Sigmoid colon (tissue), 7 donors: ENCODE measurements around the gene KLRG1. TPM values are rescaled to one million over a fixed set of nuclear protein-coding genes. Genes with fewer than 3 reads are reported as not detected.

ENCODE experiments used
- DNase-seq: peaks from one replicate; pipeline ENCODE4 v3.0.0-alpha.2; 2019
- H3K27ac ChIP-seq, 4 donors: fragments of 200-600 bp; sonication (generic); one replicate each; pipeline ENCODE4 v1.5.1; 2016 to 2019; ENCODE audit warnings: mild to moderate bottlenecking in 1 of 4
- H3K27me3 ChIP-seq, 3 donors: fragments of 200-600 bp; sonication (generic); one replicate each; pipeline ENCODE4 v1.5.1; 2019; ENCODE audit warnings: mild to moderate bottlenecking in 1 of 3
- H3K36me3 ChIP-seq, 4 donors: fragments of 200-600 bp; sonication (generic); one replicate each; pipeline ENCODE4 v1.5.1; 2016 to 2019
- H3K4me1 ChIP-seq, 4 donors: fragments of 200-600 bp; sonication (generic); one replicate each; pipeline ENCODE4 v1.5.1; 2017 to 2019
- H3K4me3 ChIP-seq, 4 donors: fragments of 200-600 bp; sonication (generic); one replicate each; pipeline ENCODE4 v1.5.1; 2017 to 2019; ENCODE audit warnings: mild to moderate bottlenecking in 2 of 4, moderate library complexity in 1 of 4
- H3K9me3 ChIP-seq, 4 donors: fragments of 200-600 bp in 3 of 4; sonication (generic) in 3 of 4; one replicate each; pipeline versions ENCODE4 v1.5.1 to v1.6.1; 2013 to 2019
- EP300 ChIP-seq, 4 donors: sonication (generic); formaldehyde crosslinking; IDR thresholded peaks; one replicate each; pipeline ENCODE4 v1.6.1; 2017; ENCODE audit warnings: antibody characterized with exemption in 4 of 4
- POLR2A ChIP-seq, 2 donors: fragments of 450-650 bp; IDR thresholded peaks; one replicate each; pipeline ENCODE4 v1.6.1; 2016; ENCODE audit warnings: antibody characterized with exemption in 2 of 2, mild to moderate bottlenecking in 2 of 2, moderate library complexity in 2 of 2
- POLR2AphosphoS5 ChIP-seq, 4 donors: sonication (generic); formaldehyde crosslinking; IDR thresholded peaks; one replicate each; pipeline ENCODE4 v1.6.1; 2017; ENCODE audit warnings: antibody characterized with exemption in 4 of 4
- WGBS, 2 donors: extraction: QIAGEN DNeasy Blood & Tissue Kit; methylation state at CpG; one replicate each; pipeline ENCODE4 v1.1.7; 2013; 5-methylcytosine and 5-hydroxymethylcytosine counted together
- intact Hi-C: fragments of 100-400 bp; cut with DNase I; formaldehyde crosslinking; loops from one replicate; pipeline ENCODE4 v1.15.1; 2023
- polyA plus RNA-seq, 3 donors: library from polyadenylated mRNA; stranded (reverse); fragments of 200-250 nt; gene quantifications; one replicate each; pipeline ENCODE4 v1.2.3, GENCODE V29; 2013
- total RNA-seq, 4 donors: library from RNA; depleted of rRNA; stranded (reverse); fragments of >200 nt; gene quantifications; one replicate each; pipeline ENCODE4 v1.1.0, GENCODE V29; 2016
- TF ChIP-seq, protein P1 (sequence below), 4 experiments: fragments of 450-650 bp in 3 of 4; fragments of 200-600 bp in 1 of 4; IDR thresholded peaks; one replicate each; pipeline ENCODE4 v1.5.1; 2016 to 2019; ENCODE audit warnings: antibody characterized with exemption in 4 of 4, mild to moderate bottlenecking in 3 of 4, moderate library complexity in 2 of 4
- donor health status: healthy with polysubstance abuse.
- donor health status: Bipolar disorder and iron deficiency.
- donor health status: healthy.

Gene KLRG1
- total and polyA plus RNA-seq, 7 donors = 1.2 to 4.3 (median 3.5) TPM; not detected in 2

DNA sequence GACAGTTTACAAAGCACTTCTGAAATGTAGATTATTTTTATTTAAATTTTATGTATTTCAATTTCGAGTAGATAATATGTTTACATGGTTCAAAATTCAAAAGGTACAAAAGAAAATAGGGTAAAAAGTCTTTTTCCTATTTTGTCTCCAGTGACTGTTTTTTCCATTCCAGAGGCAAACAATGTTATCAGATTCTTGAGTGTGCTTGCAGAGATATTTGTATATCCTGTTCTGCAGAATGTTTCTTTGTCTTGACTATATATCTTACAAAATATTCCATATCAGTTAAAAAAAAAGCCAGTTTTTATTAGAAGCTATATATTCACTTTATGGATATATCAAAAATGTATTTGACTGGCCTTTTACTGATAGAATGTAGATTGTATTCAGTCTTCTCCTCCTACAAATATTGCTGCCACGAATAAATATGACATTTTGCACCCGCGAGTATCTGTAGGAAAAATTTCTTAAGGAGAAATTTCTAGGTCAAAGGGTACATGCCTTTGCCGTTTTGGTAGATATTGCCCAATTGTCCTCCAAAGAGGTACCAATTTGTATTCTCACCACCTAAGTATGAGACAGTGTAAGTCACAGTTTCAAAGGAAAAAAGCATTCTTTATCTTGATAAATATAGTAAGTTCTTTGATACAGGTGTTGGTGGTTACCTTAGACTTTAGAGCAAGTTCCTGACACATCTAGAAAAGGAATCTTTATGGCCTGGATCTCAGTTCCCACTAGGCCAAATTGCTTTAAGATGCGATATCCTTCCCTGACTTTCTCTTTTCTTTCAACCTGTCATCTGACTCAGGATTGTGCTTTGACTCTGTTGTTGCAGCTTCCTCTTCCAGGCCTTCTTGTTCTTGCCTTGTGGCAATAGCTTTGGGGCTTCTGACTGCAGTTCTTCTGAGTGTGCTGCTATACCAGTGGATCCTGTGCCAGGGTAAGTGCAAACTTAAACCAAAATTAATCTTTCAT is 2.3 kb downstream of the KLRG1 start:
- no peak for DNase-seq
- H3K27ac ChIP-seq = no peak overlapping the region
- H3K4me3 ChIP-seq = no peak overlapping the region
- TF ChIP-seq, protein P1, sequence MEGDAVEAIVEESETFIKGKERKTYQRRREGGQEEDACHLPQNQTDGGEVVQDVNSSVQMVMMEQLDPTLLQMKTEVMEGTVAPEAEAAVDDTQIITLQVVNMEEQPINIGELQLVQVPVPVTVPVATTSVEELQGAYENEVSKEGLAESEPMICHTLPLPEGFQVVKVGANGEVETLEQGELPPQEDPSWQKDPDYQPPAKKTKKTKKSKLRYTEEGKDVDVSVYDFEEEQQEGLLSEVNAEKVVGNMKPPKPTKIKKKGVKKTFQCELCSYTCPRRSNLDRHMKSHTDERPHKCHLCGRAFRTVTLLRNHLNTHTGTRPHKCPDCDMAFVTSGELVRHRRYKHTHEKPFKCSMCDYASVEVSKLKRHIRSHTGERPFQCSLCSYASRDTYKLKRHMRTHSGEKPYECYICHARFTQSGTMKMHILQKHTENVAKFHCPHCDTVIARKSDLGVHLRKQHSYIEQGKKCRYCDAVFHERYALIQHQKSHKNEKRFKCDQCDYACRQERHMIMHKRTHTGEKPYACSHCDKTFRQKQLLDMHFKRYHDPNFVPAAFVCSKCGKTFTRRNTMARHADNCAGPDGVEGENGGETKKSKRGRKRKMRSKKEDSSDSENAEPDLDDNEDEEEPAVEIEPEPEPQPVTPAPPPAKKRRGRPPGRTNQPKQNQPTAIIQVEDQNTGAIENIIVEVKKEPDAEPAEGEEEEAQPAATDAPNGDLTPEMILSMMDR (IDR thresholded peaks at IDR 0.05) = no peak
- no peak for TF ChIP-seq POLR2A (IDR thresholded peaks at IDR 0.05)
- peaks cover 0 to 5% (median 0%) of the 10 kb centered on the region in 4 donors for H3K4me1 ChIP-seq
- WGBS, 2 donors = 58 to 63% methylated on average over 6 of the region's 6 CpGs
- H3K36me3 ChIP-seq = no peaks in the 10 kb centered on the region
- intact Hi-C loops = no loop called here
- no peaks in the 10 kb centered on the region for H3K27me3 ChIP-seq
- H3K9me3 ChIP-seq = no peaks in the 10 kb centered on the region

DNA sequence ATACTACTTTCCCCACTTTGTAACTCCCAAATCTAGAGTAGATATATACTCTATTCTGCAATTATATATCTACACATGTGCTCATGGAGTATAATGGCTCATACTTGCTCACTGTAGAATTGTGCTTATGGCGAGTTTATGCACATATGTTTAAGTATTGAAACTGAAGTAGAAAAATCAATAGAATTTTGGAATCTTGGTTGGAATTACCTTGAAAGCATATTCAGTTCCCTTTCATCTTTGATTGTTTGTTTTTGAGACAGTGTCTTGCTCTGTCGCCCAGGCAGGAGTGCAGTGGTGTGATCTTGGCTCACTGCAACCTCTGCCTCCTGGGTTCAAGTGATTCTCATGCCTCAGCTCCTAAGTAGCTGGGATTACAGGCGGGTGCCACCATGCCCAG is 4.5 kb downstream of the KLRG1 start:
- WGBS, 2 donors = 84 to 88% methylated on average over 3 of the region's 3 CpGs
- TF ChIP-seq EP300 (IDR thresholded peaks at IDR 0.05) (no peak), POLR2AphosphoS5 (IDR thresholded peaks at IDR 0.05) (no peak)
- Histone ChIP-seq H3K4me3 (no peak overlapping the region), H3K36me3 (no peaks in the 10 kb centered on the region), H3K4me1 (peaks cover 0 to 8% (median 0%) of the 10 kb centered on the region in 4 donors), H3K27ac (no peak overlapping the region), H3K27me3 (no peaks in the 10 kb centered on the region), H3K9me3 (no peaks in the 10 kb centered on the region)
- intact Hi-C loops = no loop called here
- DNase-seq = no peak

DNA sequence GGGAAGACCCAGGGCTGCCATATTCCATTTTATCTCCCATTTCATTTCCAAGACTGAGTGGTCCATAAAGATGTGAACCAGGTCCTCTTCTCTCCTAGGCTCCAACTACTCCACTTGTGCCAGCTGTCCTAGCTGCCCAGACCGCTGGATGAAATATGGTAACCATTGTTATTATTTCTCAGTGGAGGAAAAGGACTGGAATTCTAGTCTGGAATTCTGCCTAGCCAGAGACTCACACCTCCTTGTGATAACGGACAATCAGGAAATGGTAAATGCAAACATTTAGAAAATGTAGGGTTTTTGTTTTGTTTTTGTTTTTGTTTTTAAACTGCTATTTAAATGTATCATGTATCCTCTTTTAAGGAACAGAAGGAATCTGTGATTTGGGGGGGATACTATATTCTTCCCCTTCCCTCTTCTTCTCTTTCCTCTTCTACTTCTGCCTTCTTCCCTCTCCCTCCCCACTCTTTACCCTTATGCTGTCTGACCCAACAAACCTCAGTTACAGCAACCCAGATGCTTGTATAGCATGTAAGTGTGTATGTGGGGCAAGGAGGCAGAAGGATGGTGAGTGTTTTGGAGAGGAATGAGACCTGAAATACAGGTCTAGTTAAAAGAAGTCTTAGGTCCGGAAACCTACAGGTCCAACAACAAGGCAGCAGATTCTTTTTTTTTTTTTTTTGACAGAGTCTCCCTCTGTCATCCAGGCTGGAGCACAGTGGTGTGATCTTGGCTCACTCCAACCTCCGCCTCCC is 5.9 kb downstream of the KLRG1 start:
- Histone ChIP-seq H3K9me3 (no peaks in the 10 kb centered on the region), H3K4me3 (no peak overlapping the region), H3K4me1 (peaks cover 0 to 8% (median 0%) of the 10 kb centered on the region in 4 donors), H3K36me3 (no peaks in the 10 kb centered on the region), H3K27me3 (no peaks in the 10 kb centered on the region), H3K27ac (no peak overlapping the region)
- intact Hi-C loops = no loop called here
- TF ChIP-seq POLR2A (IDR thresholded peaks at IDR 0.05) (no peak), POLR2AphosphoS5 (IDR thresholded peaks at IDR 0.05) (no peak), EP300 (IDR thresholded peaks at IDR 0.05) (no peak)
- no peak for DNase-seq
- WGBS, 2 donors = 76 to 87% methylated on average over 4 of the region's 4 CpGs

DNA sequence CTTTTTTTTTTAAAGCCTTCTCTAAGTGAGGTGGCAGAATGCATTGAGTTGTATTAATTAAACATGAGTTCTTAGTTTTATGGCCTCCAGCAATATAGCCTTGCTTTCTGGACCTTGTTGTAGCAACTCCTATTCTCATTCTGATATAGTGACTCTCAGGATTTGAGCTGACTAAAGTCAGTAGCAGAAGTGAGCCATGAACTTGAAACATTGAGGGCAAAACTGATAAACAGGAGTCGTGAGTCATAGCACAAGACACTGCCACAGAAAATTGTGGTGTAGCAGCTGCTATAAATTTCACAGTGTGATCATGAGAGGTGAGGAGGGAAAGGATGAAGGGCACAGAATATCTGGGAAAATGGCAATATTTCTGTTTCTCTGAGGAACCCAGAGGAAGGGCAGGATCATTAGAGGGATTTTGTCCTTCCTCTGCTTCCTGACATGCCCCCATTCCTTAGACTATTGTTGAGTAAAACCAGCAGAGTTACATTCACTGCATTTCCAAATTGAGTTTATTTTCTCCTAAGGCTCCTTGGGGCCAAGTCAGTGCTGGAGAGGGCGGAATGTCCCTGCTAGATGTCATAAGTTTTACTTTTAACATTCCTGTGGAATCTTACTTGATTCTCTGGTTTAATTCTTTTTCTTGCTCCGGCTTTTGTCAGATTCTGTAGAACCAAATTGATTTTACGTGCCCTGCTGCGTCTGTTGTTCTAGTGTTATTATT is 7.5 kb downstream of the KLRG1 start:
- 76 to 79% methylated on average over 5 of the region's 5 CpGs for WGBS, 2 donors
- Histone ChIP-seq H3K9me3 (no peaks in the 10 kb centered on the region), H3K4me3 (no peak overlapping the region), H3K4me1 (peaks cover 0 to 8% (median 0%) of the 10 kb centered on the region in 4 donors), H3K27ac (peak overlapping the region in 1 of 4 donors; percentile 32), H3K27me3 (no peaks in the 10 kb centered on the region), H3K36me3 (no peaks in the 10 kb centered on the region)
- no peak for DNase-seq
- TF ChIP-seq, protein P1 (IDR thresholded peaks at IDR 0.05) = no peak
- TF ChIP-seq POLR2A (IDR thresholded peaks at IDR 0.05) (no peak), POLR2AphosphoS5 (IDR thresholded peaks at IDR 0.05) (no peak), EP300 (IDR thresholded peaks at IDR 0.05) (no peak)
- intact Hi-C loops = no loop called here

DNA sequence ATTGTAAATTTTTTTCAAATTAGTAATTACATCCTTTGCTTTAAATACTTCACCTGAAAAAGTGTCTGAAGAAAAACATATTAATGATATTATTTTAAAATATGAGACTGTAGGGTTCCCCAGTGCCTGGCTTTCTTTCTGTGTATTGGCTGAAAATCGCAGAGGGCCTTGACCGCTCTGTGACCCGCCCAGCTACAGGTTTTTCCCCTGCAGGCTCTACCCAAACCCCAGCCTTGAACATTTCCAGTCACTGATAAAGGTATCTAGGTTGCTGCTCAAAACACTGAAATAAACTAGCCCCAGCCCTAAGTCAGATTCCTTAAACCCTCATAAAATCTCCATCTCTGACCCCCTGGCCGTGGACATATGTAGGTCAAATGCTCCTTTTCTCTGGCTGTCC is 11.9 kb downstream of the KLRG1 start:
- no peak for DNase-seq
- intact Hi-C loops = no loop called here
- H3K4me1 ChIP-seq = peaks cover 0 to 7% (median 0%) of the 10 kb centered on the region in 4 donors

More for the DNA sequence above, 11.9 kb downstream of the KLRG1 start:
- no peaks in the 10 kb centered on the region for H3K27me3 ChIP-seq
- TF ChIP-seq EP300 (IDR thresholded peaks at IDR 0.05) = no peak
- TF ChIP-seq, protein P1 (IDR thresholded peaks at IDR 0.05) = no peak
- TF ChIP-seq POLR2AphosphoS5 (IDR thresholded peaks at IDR 0.05) = no peak
- no peak for TF ChIP-seq POLR2A (IDR thresholded peaks at IDR 0.05)
- 79 to 81% methylated on average over 4 of the region's 4 CpGs for WGBS, 2 donors
- no peak overlapping the region for H3K27ac ChIP-seq
- H3K9me3 ChIP-seq = no peaks in the 10 kb centered on the region
- no peaks in the 10 kb centered on the region for H3K36me3 ChIP-seq
- H3K4me3 ChIP-seq = no peak overlapping the region
